GM18517 (cell line): Measurements from ENCODE around the gene CCDC141.
A peak's percentile ranks its signal among the peaks of the same experiment; 100 is the strongest.
"Not testable (repeated sequence)": the region's sequence is repeated elsewhere in the genome, so short reads cannot be mapped to it uniquely, and the experiment has no call there.

ENCODE experiments used
- ATAC-seq: cut with Tn5 transposase; IDR thresholded peaks from one replicate; pipeline ENCODE4 v1.9.1; 2021; ENCODE audit warnings: mild to moderate bottlenecking, moderate library complexity; ENCODE audit not compliant: unreplicated experiment

The CCDC141 gene, protein sequence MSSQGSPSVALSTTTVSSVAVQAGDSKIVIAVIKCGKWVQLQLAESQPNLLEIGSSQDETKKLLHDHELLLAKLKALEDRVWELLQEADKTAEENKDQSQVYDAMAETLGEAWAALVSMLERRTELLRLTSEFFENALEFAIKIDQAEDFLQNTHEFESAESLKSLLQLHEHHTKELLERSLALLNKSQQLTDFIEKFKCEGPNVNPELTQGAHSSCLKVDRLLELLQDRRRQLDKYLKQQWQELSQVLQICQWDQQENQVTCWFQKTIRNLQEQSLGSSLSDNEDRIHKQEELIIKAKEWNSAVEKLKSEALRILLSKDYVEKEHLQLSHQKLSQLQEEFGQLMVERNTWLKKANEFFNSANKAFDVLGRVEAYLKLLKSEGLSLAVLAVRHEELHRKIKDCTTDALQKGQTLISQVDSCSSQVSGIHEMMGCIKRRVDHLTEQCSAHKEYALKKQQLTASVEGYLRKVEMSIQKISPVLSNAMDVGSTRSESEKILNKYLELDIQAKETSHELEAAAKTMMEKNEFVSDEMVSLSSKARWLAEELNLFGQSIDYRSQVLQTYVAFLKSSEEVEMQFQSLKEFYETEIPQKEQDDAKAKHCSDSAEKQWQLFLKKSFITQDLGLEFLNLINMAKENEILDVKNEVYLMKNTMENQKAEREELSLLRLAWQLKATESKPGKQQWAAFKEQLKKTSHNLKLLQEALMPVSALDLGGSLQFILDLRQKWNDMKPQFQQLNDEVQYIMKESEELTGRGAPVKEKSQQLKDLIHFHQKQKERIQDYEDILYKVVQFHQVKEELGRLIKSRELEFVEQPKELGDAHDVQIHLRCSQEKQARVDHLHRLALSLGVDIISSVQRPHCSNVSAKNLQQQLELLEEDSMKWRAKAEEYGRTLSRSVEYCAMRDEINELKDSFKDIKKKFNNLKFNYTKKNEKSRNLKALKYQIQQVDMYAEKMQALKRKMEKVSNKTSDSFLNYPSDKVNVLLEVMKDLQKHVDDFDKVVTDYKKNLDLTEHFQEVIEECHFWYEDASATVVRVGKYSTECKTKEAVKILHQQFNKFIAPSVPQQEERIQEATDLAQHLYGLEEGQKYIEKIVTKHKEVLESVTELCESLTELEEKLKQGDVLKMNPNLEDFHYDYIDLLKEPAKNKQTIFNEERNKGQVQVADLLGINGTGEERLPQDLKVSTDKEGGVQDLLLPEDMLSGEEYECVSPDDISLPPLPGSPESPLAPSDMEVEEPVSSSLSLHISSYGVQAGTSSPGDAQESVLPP (N-terminal part only)

GRCh38 chr2:179049546-179050311, at the start of gene CCDC141:
TSS of gene CCDC141 (minus strand) at chr2:179050137. CDS start at chr2:179049941, 196 bp downstream.
- ATAC-seq, result peak; percentile 70

DNA sequence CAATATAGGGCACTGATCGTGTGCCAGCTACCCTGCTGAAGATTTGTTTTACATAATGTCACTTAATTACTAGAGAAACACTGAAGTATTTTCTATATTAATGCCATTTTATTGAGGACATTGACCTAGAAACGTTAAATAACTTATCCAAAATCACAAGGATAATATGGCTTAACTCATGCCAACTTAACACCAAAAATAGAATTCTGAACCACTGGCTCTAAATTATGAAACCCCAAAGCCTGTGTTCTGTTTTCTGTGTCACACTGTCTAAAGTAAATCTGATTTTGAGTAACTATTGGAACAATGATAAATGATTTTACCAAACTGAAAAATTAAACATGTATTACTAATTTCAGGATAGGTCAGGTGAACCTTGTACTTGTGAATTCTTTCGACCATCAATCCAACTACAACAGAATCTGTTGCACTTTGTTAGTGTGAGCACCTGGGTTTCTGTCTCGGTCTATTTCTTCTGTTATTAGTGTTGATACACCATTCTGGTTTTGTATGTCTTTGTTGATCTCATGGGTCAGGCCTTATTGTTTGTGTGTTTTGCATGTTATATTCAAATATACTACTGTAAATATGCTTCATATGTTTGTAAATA, 48.2 kb upstream of the CCDC141 start:
- ATAC-seq, result no peak

GRCh38 chr2:179097131-179097530, 47.2 kb upstream of the CCDC141 start:
- no peak for ATAC-seq

DNA sequence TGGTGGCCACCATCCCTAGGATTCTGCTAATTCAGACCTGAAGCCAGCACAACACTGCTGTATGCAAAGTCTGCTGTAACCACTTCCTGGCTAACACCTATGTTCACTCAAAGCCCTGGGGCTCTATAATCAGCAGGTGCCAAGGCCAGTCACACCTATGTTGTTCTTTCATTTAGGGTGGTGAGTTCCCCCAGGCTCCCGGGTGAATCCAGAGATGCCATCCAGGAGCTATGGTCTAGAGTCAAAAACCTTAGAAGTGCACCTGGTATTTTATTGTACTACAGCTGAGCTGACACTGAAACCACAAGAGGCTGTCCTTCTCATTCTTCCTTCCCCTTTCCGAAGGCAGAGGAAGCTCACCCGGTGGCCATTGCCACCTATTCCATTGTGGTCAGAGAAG, 46.2 kb upstream of the CCDC141 start:
- ATAC-seq, result peak; percentile 98

- not testable (repeated sequence) for ATAC-seq
Observed at GRCh38 chr2:179092912-179093311, 43.0 kb upstream of the CCDC141 start.

GRCh38 chr2:179082697-179083096, 32.8 kb upstream of the CCDC141 start:
- ATAC-seq, result no peak

DNA sequence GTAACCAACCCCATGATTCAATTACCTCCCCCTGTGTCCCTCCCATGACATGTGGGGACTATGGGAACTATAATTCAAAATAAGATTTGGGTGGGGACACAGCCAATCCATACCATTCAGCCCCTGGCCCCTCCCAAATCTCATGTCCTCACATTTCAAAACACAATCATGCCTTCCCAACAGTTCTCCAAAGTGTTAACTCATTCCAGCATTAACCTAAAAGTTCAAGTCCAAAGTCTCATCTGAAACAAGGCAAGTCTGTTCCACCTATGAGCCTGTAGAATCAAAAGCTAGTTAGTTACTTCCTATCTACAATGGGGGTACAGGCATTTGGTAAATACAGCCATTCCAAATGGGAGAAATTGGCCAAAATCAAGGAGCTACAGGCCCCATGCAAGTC, 32.0 kb upstream of the CCDC141 start:
- no peak for ATAC-seq

DNA sequence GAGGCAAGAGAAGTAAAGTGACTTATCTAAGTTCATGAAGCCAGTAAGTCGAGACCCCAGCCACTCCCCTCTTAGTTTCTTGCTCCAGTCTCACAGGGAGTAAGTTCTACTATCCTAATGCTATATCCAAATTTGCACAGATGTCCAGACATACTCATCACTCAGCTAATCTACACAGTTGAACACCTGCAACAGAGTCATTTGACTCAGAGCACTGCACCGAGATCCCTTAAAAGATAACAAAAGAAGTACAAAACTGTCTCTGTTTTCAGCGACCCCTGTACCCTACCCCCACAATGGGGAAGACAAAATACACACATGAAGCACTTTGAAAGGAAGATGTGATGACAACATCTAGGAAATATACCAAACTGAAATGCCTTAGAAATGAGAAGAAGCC, 22.6 kb upstream of the CCDC141 start:
- no peak for ATAC-seq

GRCh38 chr2:179071810-179072355, 21.9 kb upstream of the CCDC141 start:
- no peak for ATAC-seq

DNA sequence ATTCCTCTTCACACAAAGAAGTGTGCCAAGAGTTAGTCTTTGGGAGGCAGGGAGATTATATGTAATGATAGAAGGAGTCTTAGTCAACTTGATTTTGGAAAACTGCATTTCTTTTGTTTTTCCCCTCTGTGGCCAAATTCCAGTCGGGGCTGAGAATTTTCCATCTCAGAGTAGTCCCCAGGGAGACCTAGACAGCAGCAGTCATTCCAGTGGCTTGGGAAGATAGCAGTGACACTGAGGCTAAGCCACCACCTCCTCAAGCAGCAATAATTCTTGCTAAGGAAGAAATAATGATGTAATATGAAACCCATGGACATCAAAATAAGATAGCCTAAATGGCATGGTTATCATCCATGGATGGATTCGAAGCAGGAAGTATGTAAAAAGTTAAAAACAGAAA, 21.0 kb upstream of the CCDC141 start:
- ATAC-seq, result no peak

- no peak for ATAC-seq
Observed at GRCh38 chr2:179069685-179070084, 19.7 kb upstream of the CCDC141 start.

GRCh38 chr2:179068991-179069643, 19.2 kb upstream of the CCDC141 start:
- ATAC-seq, result no peak

DNA sequence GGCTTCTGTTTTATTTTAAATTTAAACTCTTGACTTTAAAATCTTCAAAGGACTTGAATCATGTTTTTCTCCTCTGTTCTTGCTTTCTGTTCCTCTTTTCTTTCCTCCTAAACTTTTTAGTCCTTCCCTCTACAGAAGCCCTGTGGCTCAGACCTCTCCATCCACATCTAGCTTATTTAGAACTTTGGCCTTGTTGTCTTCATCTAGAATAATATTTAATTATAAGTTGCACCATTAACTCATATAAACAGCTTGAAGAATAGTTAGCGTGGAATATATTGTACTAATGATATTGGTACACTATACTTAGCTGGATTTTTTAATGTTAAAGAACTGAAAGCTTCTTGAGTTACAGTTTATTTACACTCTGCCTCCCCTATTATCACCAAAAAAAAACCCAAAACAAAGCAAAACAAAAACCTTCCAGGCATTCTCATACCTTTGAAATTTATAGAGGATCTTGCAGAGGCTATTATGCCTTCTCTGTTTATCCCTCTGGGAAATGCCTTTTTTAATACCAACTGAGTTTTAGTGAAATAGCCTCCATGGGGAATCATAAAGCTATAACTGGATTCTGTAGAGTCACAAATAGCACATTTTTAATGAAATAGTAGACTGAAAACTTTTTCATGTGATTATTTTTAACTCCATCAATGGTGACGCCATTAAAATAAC, 9.2 kb upstream of the CCDC141 start:
- peak; percentile 89 for ATAC-seq

- no peak for ATAC-seq
Observed at GRCh38 chr2:179057737-179058136, 7.8 kb upstream of the CCDC141 start.

DNA sequence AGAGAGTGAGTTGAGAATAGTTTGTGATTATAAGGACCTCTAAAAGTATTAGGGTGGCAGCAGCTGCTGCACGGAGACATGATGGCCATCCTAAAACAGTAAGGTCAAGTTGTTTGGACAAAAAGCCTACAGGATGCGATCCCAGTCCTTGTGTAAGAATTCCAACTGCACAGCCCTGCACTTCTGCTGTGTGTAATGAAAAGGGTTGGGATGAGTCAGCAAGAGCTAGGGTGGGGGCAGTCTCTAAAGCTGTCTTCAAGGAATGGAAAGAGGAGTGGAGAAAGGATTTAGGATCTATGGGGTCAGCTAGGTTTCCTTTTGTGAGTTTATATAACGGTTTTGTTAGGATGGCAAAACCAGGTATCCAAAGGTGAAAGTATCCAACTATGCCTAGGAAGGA, 3.6 kb upstream of the CCDC141 start:
- not testable (repeated sequence) for ATAC-seq

- no peak for ATAC-seq
Observed at GRCh38 chr2:179051250-179051649, 1.3 kb upstream of the CCDC141 start.

- ATAC-seq, result no peak
Observed at GRCh38 chr2:179050755-179051154, 818 bp upstream of the CCDC141 start.

GRCh38 chr2:179049203-179049545, 763 bp downstream of the CCDC141 start:
- peak; percentile 56 for ATAC-seq

DNA sequence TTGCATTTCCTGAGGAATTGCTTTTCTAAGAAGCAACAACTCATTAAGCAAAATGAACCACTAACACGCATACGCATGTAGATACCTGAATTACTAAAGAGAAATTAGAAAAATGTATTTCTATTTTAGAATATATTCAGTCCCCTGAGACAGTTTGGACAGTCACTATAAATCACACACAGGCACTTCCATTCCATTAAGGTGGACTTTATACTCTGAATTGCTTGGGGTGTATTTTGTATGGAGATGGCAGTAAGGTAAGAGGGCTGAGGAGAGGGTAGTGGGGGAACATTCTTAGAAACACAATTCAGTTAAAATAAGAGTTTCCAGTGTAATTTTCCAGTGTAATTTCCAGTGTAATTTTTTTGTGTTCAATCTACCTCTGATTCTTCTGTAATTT, 1.8 kb downstream of the CCDC141 start:
- no peak for ATAC-seq
